SIG-M5 treated with dmso at 0.1 percent for 504 hours (cell line): ENCODE results near the gene EXOSC1.
"Not testable (repeated sequence)": the region's sequence is repeated elsewhere in the genome, so short reads cannot be mapped to it uniquely, and the experiment has no call there.

Experiments used
- DNase-seq: peaks from one replicate; lab custom pipeline; 2025; ENCODE audit not compliant: unreplicated experiment; lab: John Stamatoyannopoulos, UW

The EXOSC1 gene

GRCh38 chr10:97445722-97446639 lies at the start of gene EXOSC1, which contains the start of gene ZDHHC16:
TSS of gene EXOSC1 (minus strand) at chr10:97446006. CDS start at chr10:97445985, 21 bp downstream.
TSS of gene ZDHHC16 (plus strand) at chr10:97446175. CDS start at chr10:97451676, 5,501 bp downstream.
- peak; percentile 95 for DNase-seq

GRCh38 chr10:97494863-97495506 lies 49.2 kb upstream of the EXOSC1 start:
- DNase-seq: no peak

GRCh38 chr10:97494151-97494550 lies 48.3 kb upstream of the EXOSC1 start:
- DNase-seq: no peak

GRCh38 chr10:97490592-97490991 lies 44.8 kb upstream of the EXOSC1 start:
- no peak for DNase-seq

- DNase-seq: no peak
These were observed 40.0 kb upstream of the EXOSC1 start for GRCh38 chr10:97485647-97486281.

GRCh38 chr10:97483921-97484320 lies 38.1 kb upstream of the EXOSC1 start:
- no peak for DNase-seq

- no peak for DNase-seq
These were observed 37.7 kb upstream of the EXOSC1 start for GRCh38 chr10:97483506-97483905.

GRCh38 chr10:97482381-97482780 lies 36.6 kb upstream of the EXOSC1 start:
- DNase-seq: no peak

GRCh38 chr10:97481071-97481470 lies 35.3 kb upstream of the EXOSC1 start:
- DNase-seq: no peak

- DNase-seq: no peak
These were observed 34.1 kb upstream of the EXOSC1 start for GRCh38 chr10:97479939-97480338.

- not testable (repeated sequence) for DNase-seq
These were observed 33.6 kb upstream of the EXOSC1 start for GRCh38 chr10:97479410-97479809.

GRCh38 chr10:97475936-97476594 lies 30.3 kb upstream of the EXOSC1 start:
- DNase-seq: peak; percentile 16

- DNase-seq: no peak
These were observed 29.1 kb upstream of the EXOSC1 start for GRCh38 chr10:97474918-97475317.

GRCh38 chr10:97468781-97469180 lies 23.0 kb upstream of the EXOSC1 start:
- DNase-seq: not testable (repeated sequence)

GRCh38 chr10:97468162-97468561 lies 22.4 kb upstream of the EXOSC1 start:
- DNase-seq: no peak

- DNase-seq: no peak
These were observed 20.9 kb upstream of the EXOSC1 start for GRCh38 chr10:97466755-97467154.

GRCh38 chr10:97465982-97466381 lies 20.2 kb upstream of the EXOSC1 start:
- no peak for DNase-seq

GRCh38 chr10:97464226-97464625 lies 18.4 kb upstream of the EXOSC1 start:
- no peak for DNase-seq

GRCh38 chr10:97463363-97464132 lies 17.7 kb upstream of the EXOSC1 start:
- peak; percentile 41 for DNase-seq

GRCh38 chr10:97462309-97462708 lies 16.5 kb upstream of the EXOSC1 start:
- no peak for DNase-seq
